Hematopoietic multipotent progenitor cell treated with erythropoietin and hydrocortisone succinate and interleukin-3 and kit ligand, for 6 days (in vitro differentiated cells): Measurements from ENCODE around the gene RNF114.
"Not testable (repeated sequence)": the region's sequence is repeated elsewhere in the genome, so short reads cannot be mapped to it uniquely, and the experiment has no call there.

Experiments
- DNase-seq: peaks from one replicate; pipeline ENCODE4 v3.0.0-alpha.2; 2015

The RNF114 gene

GRCh38 chr20:49987015-49987867, 51.0 kb downstream of the RNF114 start:
- no peak for DNase-seq

- DNase-seq: no peak
Observed at GRCh38 chr20:49987868-49988690, 51.9 kb downstream of the RNF114 start.

GRCh38 chr20:49989234-49990065, 53.3 kb downstream of the RNF114 start:
- peak; percentile 37 for DNase-seq

- DNase-seq: no peak
Observed at GRCh38 chr20:49990271-49990720, 54.1 kb downstream of the RNF114 start.

GRCh38 chr20:49993301-49993751, 57.1 kb downstream of the RNF114 start:
- peak; percentile 61 for DNase-seq

- no peak for DNase-seq
Observed at GRCh38 chr20:49995586-49995985, 59.4 kb downstream of the RNF114 start.

GRCh38 chr20:49998478-49999188, 62.4 kb downstream of the RNF114 start:
- not testable (repeated sequence) for DNase-seq

- DNase-seq: no peak
Observed at GRCh38 chr20:49999329-49999728, 63.1 kb downstream of the RNF114 start.

- not testable (repeated sequence) for DNase-seq
Observed at GRCh38 chr20:50000548-50001222, 64.5 kb downstream of the RNF114 start.

GRCh38 chr20:50001784-50002311, 65.7 kb downstream of the RNF114 start:
- no peak for DNase-seq

- peak; percentile 75 for DNase-seq
Observed at GRCh38 chr20:50003253-50003656, 67.1 kb downstream of the RNF114 start.
